SK-N-SH treated with all-trans-retinoic acid at 6 μM for 48 hours (cell line): Measurements from ENCODE around the gene CRYBA2.

Experiments
- ARNTL ChIP-seq: fragments of 450-650 bp; formaldehyde crosslinking; IDR thresholded peaks from 2 replicates; pipeline ENCODE4 v1.5.0; 2020; ENCODE audit warnings: low read depth, mild to moderate bottlenecking, moderate library complexity, borderline replicate concordance
- ESRRG ChIP-seq: fragments of 250-450 bp; sonication (Bioruptor Pico); IDR thresholded peaks from 2 replicates; pipeline ENCODE4 v1.6.1; 2021; ENCODE audit warnings: mild to moderate bottlenecking
- GLIS3 ChIP-seq: fragments of 250-450 bp; sonication (Bioruptor Pico); IDR thresholded peaks from 2 replicates; pipeline ENCODE4 v1.5.0; 2020; ENCODE audit warnings: mild to moderate bottlenecking, moderate library complexity
- OSR1 ChIP-seq: fragments of 250-450 bp; sonication (Bioruptor Pico); IDR thresholded peaks from 2 replicates; pipeline ENCODE4 v1.8.0; 2022; ENCODE audit warnings: moderate library complexity, mild to moderate bottlenecking, inconsistent platforms
- RARB ChIP-seq: fragments of 250-450 bp; sonication (Bioruptor Pico); IDR thresholded peaks from 2 replicates; pipeline ENCODE4 v1.8.0; 2021; ENCODE audit warnings: mild to moderate bottlenecking, moderate library complexity
- SNAI2 ChIP-seq: fragments of 250-450 bp; sonication (Bioruptor Pico); IDR thresholded peaks from 2 replicates; pipeline ENCODE4 v1.5.0; 2020; ENCODE audit warnings: mild to moderate bottlenecking, moderate library complexity
- TOX ChIP-seq: fragments of 250-450 bp; sonication (Bioruptor Pico); IDR thresholded peaks from 2 replicates; pipeline ENCODE4 v1.8.0; 2021; ENCODE audit warnings: mild to moderate bottlenecking, moderate library complexity, borderline replicate concordance
- ZFP3 ChIP-seq: fragments of 250-450 bp; sonication (Bioruptor Pico); IDR thresholded peaks from 2 replicates; pipeline ENCODE4 v1.5.0; 2020; ENCODE audit warnings: mild to moderate bottlenecking, moderate library complexity
- ZFP30 ChIP-seq: fragments of 450-650 bp; formaldehyde crosslinking; IDR thresholded peaks from 2 replicates; pipeline ENCODE4 v1.5.0; 2022; ENCODE audit warnings: mild to moderate bottlenecking, moderate library complexity
- ZNF8 ChIP-seq: fragments of 450-650 bp; formaldehyde crosslinking; IDR thresholded peaks from 2 replicates; pipeline ENCODE4 v1.5.0; 2020; ENCODE audit warnings: mild to moderate bottlenecking, moderate library complexity
- TF ChIP-seq, protein P1 (sequence below): fragments of 250-450 bp; sonication (Bioruptor Pico); IDR thresholded peaks from 2 replicates; pipeline ENCODE4 v1.8.0; 2020; ENCODE audit warnings: mild to moderate bottlenecking, moderate library complexity, borderline replicate concordance
- TF ChIP-seq, protein P2 (sequence below): fragments of 250-450 bp; sonication (Bioruptor Pico); IDR thresholded peaks from 2 replicates; pipeline ENCODE4 v1.5.1; 2020; ENCODE audit warnings: low read depth, mild to moderate bottlenecking, moderate library complexity
- TF ChIP-seq, protein P3 (sequence below): fragments of 250-450 bp; sonication (Bioruptor Pico); IDR thresholded peaks from 2 replicates; pipeline ENCODE4 v1.5.0; 2020; ENCODE audit warnings: mild to moderate bottlenecking, moderate library complexity
- TF ChIP-seq, protein P4 (sequence below): fragments of 250-450 bp; sonication (Bioruptor Pico); IDR thresholded peaks from 2 replicates; pipeline ENCODE4 v1.8.0; 2021; ENCODE audit warnings: low read depth, mild to moderate bottlenecking, moderate library complexity, borderline replicate concordance

DNA sequence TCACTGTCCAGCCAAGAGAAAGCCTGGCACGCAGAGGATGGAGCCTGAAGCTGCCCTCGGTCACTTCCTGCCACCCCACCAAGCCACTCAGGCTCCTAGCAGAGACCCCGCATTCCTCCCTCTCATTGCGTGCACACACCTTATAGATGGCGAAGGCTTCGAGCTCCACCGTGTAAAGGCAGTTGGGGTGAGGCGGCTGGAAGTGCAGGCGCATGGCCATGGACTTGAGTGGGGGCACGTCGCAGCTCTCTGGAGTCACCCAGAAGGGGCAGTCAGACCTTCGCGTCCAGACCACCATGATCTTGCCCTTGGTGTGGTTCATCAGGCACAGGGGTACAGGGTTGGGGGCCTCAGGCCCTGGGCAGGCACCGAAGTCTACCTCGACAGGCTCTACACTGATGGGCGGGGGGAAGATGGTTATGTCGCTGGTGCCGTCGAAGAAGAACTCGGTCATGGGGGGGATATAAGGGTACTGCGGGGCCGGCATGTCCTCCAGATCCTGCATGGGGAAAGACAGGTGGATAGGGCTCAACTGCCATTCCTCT lies 34.4 kb upstream of the CRYBA2 start:
- TF ChIP-seq TOX (CRISPR knock-in tag) (no peak), ARNTL (CRISPR knock-in tag) (no peak), GLIS3 (CRISPR knock-in tag) (no peak), SNAI2 (CRISPR knock-in tag) (no peak), RARB (CRISPR knock-in tag) (no peak), ESRRG (CRISPR knock-in tag) (no peak), ZFP30 (CRISPR knock-in tag) (no peak), OSR1 (CRISPR knock-in tag) (no peak), ZFP3 (no peak), ZNF8 (CRISPR knock-in tag) (no peak)
- TF ChIP-seq, protein P1, sequence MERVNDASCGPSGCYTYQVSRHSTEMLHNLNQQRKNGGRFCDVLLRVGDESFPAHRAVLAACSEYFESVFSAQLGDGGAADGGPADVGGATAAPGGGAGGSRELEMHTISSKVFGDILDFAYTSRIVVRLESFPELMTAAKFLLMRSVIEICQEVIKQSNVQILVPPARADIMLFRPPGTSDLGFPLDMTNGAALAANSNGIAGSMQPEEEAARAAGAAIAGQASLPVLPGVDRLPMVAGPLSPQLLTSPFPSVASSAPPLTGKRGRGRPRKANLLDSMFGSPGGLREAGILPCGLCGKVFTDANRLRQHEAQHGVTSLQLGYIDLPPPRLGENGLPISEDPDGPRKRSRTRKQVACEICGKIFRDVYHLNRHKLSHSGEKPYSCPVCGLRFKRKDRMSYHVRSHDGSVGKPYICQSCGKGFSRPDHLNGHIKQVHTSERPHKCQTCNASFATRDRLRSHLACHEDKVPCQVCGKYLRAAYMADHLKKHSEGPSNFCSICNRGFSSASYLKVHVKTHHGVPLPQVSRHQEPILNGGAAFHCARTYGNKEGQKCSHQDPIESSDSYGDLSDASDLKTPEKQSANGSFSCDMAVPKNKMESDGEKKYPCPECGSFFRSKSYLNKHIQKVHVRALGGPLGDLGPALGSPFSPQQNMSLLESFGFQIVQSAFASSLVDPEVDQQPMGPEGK (CRISPR knock-in tag), result no peak
- TF ChIP-seq, protein P2, sequence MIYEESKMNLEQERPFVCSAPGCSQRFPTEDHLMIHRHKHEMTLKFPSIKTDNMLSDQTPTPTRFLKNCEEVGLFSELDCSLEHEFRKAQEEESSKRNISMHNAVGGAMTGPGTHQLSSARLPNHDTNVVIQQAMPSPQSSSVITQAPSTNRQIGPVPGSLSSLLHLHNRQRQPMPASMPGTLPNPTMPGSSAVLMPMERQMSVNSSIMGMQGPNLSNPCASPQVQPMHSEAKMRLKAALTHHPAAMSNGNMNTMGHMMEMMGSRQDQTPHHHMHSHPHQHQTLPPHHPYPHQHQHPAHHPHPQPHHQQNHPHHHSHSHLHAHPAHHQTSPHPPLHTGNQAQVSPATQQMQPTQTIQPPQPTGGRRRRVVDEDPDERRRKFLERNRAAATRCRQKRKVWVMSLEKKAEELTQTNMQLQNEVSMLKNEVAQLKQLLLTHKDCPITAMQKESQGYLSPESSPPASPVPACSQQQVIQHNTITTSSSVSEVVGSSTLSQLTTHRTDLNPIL (CRISPR knock-in tag), result no peak
- TF ChIP-seq, protein P3, sequence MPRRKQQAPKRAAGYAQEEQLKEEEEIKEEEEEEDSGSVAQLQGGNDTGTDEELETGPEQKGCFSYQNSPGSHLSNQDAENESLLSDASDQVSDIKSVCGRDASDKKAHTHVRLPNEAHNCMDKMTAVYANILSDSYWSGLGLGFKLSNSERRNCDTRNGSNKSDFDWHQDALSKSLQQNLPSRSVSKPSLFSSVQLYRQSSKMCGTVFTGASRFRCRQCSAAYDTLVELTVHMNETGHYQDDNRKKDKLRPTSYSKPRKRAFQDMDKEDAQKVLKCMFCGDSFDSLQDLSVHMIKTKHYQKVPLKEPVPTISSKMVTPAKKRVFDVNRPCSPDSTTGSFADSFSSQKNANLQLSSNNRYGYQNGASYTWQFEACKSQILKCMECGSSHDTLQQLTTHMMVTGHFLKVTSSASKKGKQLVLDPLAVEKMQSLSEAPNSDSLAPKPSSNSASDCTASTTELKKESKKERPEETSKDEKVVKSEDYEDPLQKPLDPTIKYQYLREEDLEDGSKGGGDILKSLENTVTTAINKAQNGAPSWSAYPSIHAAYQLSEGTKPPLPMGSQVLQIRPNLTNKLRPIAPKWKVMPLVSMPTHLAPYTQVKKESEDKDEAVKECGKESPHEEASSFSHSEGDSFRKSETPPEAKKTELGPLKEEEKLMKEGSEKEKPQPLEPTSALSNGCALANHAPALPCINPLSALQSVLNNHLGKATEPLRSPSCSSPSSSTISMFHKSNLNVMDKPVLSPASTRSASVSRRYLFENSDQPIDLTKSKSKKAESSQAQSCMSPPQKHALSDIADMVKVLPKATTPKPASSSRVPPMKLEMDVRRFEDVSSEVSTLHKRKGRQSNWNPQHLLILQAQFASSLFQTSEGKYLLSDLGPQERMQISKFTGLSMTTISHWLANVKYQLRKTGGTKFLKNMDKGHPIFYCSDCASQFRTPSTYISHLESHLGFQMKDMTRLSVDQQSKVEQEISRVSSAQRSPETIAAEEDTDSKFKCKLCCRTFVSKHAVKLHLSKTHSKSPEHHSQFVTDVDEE (CRISPR knock-in tag), result no peak
- TF ChIP-seq, protein P4, sequence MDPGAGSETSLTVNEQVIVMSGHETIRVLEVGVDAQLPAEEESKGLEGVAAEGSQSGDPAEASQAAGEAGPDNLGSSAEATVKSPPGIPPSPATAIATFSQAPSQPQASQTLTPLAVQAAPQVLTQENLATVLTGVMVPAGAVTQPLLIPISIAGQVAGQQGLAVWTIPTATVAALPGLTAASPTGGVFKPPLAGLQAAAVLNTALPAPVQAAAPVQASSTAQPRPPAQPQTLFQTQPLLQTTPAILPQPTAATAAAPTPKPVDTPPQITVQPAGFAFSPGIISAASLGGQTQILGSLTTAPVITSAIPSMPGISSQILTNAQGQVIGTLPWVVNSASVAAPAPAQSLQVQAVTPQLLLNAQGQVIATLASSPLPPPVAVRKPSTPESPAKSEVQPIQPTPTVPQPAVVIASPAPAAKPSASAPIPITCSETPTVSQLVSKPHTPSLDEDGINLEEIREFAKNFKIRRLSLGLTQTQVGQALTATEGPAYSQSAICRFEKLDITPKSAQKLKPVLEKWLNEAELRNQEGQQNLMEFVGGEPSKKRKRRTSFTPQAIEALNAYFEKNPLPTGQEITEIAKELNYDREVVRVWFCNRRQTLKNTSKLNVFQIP (CRISPR knock-in tag), result no peak
